GM21528 (cell line): ENCODE data around the gene SLC7A11.
A peak's percentile ranks its signal among the peaks of the same experiment; 100 is the strongest.

Experiments used
- ATAC-seq: cut with Tn5 transposase; IDR thresholded peaks from one replicate; pipeline ENCODE4 v1.9.1; 2021; ENCODE audit warnings: mild to moderate bottlenecking, moderate library complexity; ENCODE audit not compliant: unreplicated experiment, low FRiP score

Gene SLC7A11

GRCh38 chr4:138242076-138242833, at the start of gene SLC7A11:
SLC7A11 (minus strand) TSS chr4:138242349; CDS start chr4:138242069, 280 bp downstream.
- peak; percentile 99 for ATAC-seq

- ATAC-seq: no peak
These were observed 49.3 kb upstream of the SLC7A11 start for GRCh38 chr4:138291431-138291830.

GRCh38 chr4:138290805-138291204, 48.7 kb upstream of the SLC7A11 start:
- no peak for ATAC-seq

- no peak for ATAC-seq
These were observed 37.1 kb upstream of the SLC7A11 start for GRCh38 chr4:138279286-138279685.

GRCh38 chr4:138277133-138277532, 35.0 kb upstream of the SLC7A11 start:
- no peak for ATAC-seq

- no peak for ATAC-seq
These were observed 33.9 kb upstream of the SLC7A11 start for GRCh38 chr4:138275963-138276621.

- ATAC-seq: no peak
These were observed 33.1 kb upstream of the SLC7A11 start for GRCh38 chr4:138275216-138275615.

- ATAC-seq: no peak
These were observed 27.0 kb upstream of the SLC7A11 start for GRCh38 chr4:138269175-138269574.

GRCh38 chr4:138267835-138268234, 25.7 kb upstream of the SLC7A11 start:
- no peak for ATAC-seq

GRCh38 chr4:138266948-138267347, 24.8 kb upstream of the SLC7A11 start:
- no peak for ATAC-seq

GRCh38 chr4:138263247-138263816, 21.2 kb upstream of the SLC7A11 start:
- no peak for ATAC-seq

- ATAC-seq: no peak
These were observed 20.3 kb upstream of the SLC7A11 start for GRCh38 chr4:138262469-138262868.

- no peak for ATAC-seq
These were observed 19.9 kb upstream of the SLC7A11 start for GRCh38 chr4:138262030-138262429.

GRCh38 chr4:138259824-138260223, 17.7 kb upstream of the SLC7A11 start:
- no peak for ATAC-seq

GRCh38 chr4:138259271-138259670, 17.1 kb upstream of the SLC7A11 start:
- ATAC-seq: no peak

GRCh38 chr4:138256608-138257007, 14.5 kb upstream of the SLC7A11 start:
- ATAC-seq: no peak

GRCh38 chr4:138255917-138256597, 13.9 kb upstream of the SLC7A11 start:
- ATAC-seq: no peak

GRCh38 chr4:138252551-138252950, 10.4 kb upstream of the SLC7A11 start:
- no peak for ATAC-seq

- ATAC-seq: no peak
These were observed 9.8 kb upstream of the SLC7A11 start for GRCh38 chr4:138251938-138252337.

GRCh38 chr4:138249132-138249531, 7.0 kb upstream of the SLC7A11 start:
- ATAC-seq: no peak

GRCh38 chr4:138248058-138248457, 5.9 kb upstream of the SLC7A11 start:
- no peak for ATAC-seq
